ENCODE data around the gene EIF5A.

GRCh38 chr17:7347630-7348477, 40.4 kb downstream of the EIF5A start:
- TF ChIP-seq GATA2 (IDR thresholded peaks at IDR 0.05; ENCODE audit: low read depth, low read length) (no peak), GATA3 (IDR thresholded peaks at IDR 0.05; ENCODE audit: low read depth, low read length) (no peak)
